ENCODE data around the gene FAR2. TPM values are rescaled to one million over a fixed set of nuclear protein-coding genes. Genes with fewer than 3 reads are reported as not detected.

Gene FAR2
- total and polyA plus RNA-seq, 2 experiments from 2014 or later = 18.7 to 22.6 TPM

- H3K27ac Mint-ChIP-seq = no peak overlapping the region
- H3K9me3 Mint-ChIP-seq = peaks cover 14% of the 10 kb centered on the region
- H3F3A ChIP-seq (replicated peaks; ENCODE audit: low read depth) = no peaks in the 10 kb centered on the region
- no peaks in the 10 kb centered on the region for H3K27me3 ChIP-seq (ENCODE audit: insufficient read depth)
- H3K4me3 Mint-ChIP-seq = no peak overlapping the region
- H3K4me2 ChIP-seq = no peak overlapping the region
- H2AFZ ChIP-seq = no peak overlapping the region
- peaks cover 1% of the 10 kb centered on the region for H3K27me3 Mint-ChIP-seq (ENCODE audit: insufficient read depth, low read depth, poor library complexity)
- H3K4me1 Mint-ChIP-seq = peaks cover 4% of the 10 kb centered on the region; the same call in 2 of the 3 replicates
- H3K4me3 ChIP-seq = no peak overlapping the region
- H3K36me3 Mint-ChIP-seq (ENCODE audit: low read depth) = peaks cover 41% of the 10 kb centered on the region
- TF ChIP-seq ETS1 (IDR thresholded peaks at IDR 0.05) = no peak
- no peak for TF ChIP-seq ZNF462 (CRISPR knock-in tag; IDR thresholded peaks at IDR 0.05)
- TF ChIP-seq CREB1 (CRISPR knock-in tag; IDR thresholded peaks at IDR 0.05; ENCODE audit: low read depth) = no peak
- no peak for TF ChIP-seq CTCF (conservative IDR thresholded peaks at IDR 0.05; ENCODE audit: low read depth in 2 of 2)
- TF ChIP-seq NANOG (IDR thresholded peaks at IDR 0.05; ENCODE audit: borderline replicate concordance) = no peak
- TF ChIP-seq ZNF114 (CRISPR knock-in tag; IDR thresholded peaks at IDR 0.05) = no peak
- TF ChIP-seq POLR2AphosphoS5 (IDR thresholded peaks at IDR 0.05; ENCODE audit: low read depth) = no peak
- TF ChIP-seq EZH2phosphoT487 (IDR thresholded peaks at IDR 0.05; ENCODE audit: unreplicated experiment) = no peak
- TF ChIP-seq REST (IDR thresholded peaks at IDR 0.05; ENCODE audit: unreplicated experiment) = no peak
- no peak for TF ChIP-seq ZNF331 (CRISPR knock-in tag; IDR thresholded peaks at IDR 0.05; ENCODE audit: low read depth)
- no peak for TF ChIP-seq STAT1 (IDR thresholded peaks at IDR 0.05; ENCODE audit: unreplicated experiment)
- no peak for TF ChIP-seq EZH2 (IDR thresholded peaks at IDR 0.05; ENCODE audit: low read depth, unreplicated experiment)
- TF ChIP-seq JUNB (IDR thresholded peaks at IDR 0.05; ENCODE audit: unreplicated experiment) = no peak
- DNase-seq (ENCODE audit: low spot score) = no peak
- H3K36me3 ChIP-seq (ENCODE audit: insufficient read depth) = no peaks in the 10 kb centered on the region
- H3K4me1 ChIP-seq (ENCODE audit: insufficient read depth) = no peaks in the 10 kb centered on the region
- H4K20me1 ChIP-seq (replicated peaks; ENCODE audit: insufficient read depth) = no peaks in the 10 kb centered on the region
- no peak overlapping the region for H3K27ac ChIP-seq (ENCODE audit: low read depth)
- no peak for ATAC-seq
- H3K79me2 ChIP-seq (replicated peaks; ENCODE audit: insufficient read depth) = no peaks in the 10 kb centered on the region
- H3K9me2 ChIP-seq (ENCODE audit: insufficient read depth) = peaks cover 7% of the 10 kb centered on the region; the same call in 1 of the 2 replicates
Observed at GRCh38 chr12:29167988-29168387, 18.9 kb downstream of the FAR2 start.

All from GM23338 (cell line).